ENCODE measurements around the gene BZW2. TPM values are rescaled to one million over a fixed set of nuclear protein-coding genes. Genes with fewer than 3 reads are reported as not detected.
A peak's percentile ranks its signal among the peaks of the same experiment; 100 is the strongest.

Gene BZW2
- polyA plus RNA-seq, 1 experiment, result 54.7 TPM

- DNase-seq (ENCODE audit: low read depth), result no peak
- H3K4me3 ChIP-seq (ENCODE audit: low read depth, low read length), result no peak overlapping the region
- POLR2A ChIA-PET, result no interaction called here
Observed at GRCh38 chr7:16743236-16743635, 97.3 kb downstream of the BZW2 start.

GRCh38 chr7:16744518-16745250 lies 98.7 kb downstream of the BZW2 start:
- H3K4me3 ChIP-seq (ENCODE audit: low read depth, low read length), result no peak overlapping the region
- no peak for DNase-seq (ENCODE audit: low read depth)
- no peak for TF ChIP-seq CTCF (IDR thresholded peaks at IDR 0.05; ENCODE audit: insufficient read depth, low read depth, low read length)
- CTCF ChIA-PET, result interaction anchor here (0.7 to 1.4 kb wide), 2 partner anchors 10 kb away, joined by 3 to 4 read pairs; no protein-coding TSS in a partner anchor
- POLR2A ChIA-PET, result no interaction called here
- H3K36me3 ChIP-seq (ENCODE audit: control insufficient read depth, insufficient read depth, low read length), result no peaks in the 10 kb centered on the region
- H3K27me3 ChIP-seq (ENCODE audit: control insufficient read depth, insufficient read depth, low read length), result no peaks in the 10 kb centered on the region

More at GRCh38 chr7:16743236-16743635, 97.3 kb downstream of the BZW2 start:
- CTCF ChIA-PET, result interaction anchor here (1.5 kb wide), 1 partner anchor 48 kb away, joined by 3 read pairs; no protein-coding TSS in a partner anchor
- Histone ChIP-seq H3K27me3 (ENCODE audit: control insufficient read depth, insufficient read depth, low read length) (no peaks in the 10 kb centered on the region), H3K36me3 (ENCODE audit: control insufficient read depth, insufficient read depth, low read length) (no peaks in the 10 kb centered on the region)
- no peak for TF ChIP-seq CTCF (IDR thresholded peaks at IDR 0.05; ENCODE audit: insufficient read depth, low read depth, low read length)

- TF ChIP-seq CTCF (IDR thresholded peaks at IDR 0.05; ENCODE audit: insufficient read depth, low read depth, low read length), result no peak
- H3K4me3 ChIP-seq (ENCODE audit: low read depth, low read length), result no peak overlapping the region
- DNase-seq (ENCODE audit: low read depth), result no peak
- H3K36me3 ChIP-seq (ENCODE audit: control insufficient read depth, insufficient read depth, low read length), result no peaks in the 10 kb centered on the region
- ChIA-PET POLR2A (no interaction called here), CTCF (interaction anchor here (0.7 kb wide), 1 partner anchor 11 kb away, joined by 4 read pairs; no protein-coding TSS in a partner anchor)
- H3K27me3 ChIP-seq (ENCODE audit: control insufficient read depth, insufficient read depth, low read length), result no peaks in the 10 kb centered on the region
Observed at GRCh38 chr7:16745645-16746044, 99.7 kb downstream of the BZW2 start.

GRCh38 chr7:16747102-16747501 lies 101.1 kb downstream of the BZW2 start:
- TF ChIP-seq CTCF (IDR thresholded peaks at IDR 0.05; ENCODE audit: insufficient read depth, low read depth, low read length), result no peak
- Histone ChIP-seq H3K4me3 (ENCODE audit: low read depth, low read length) (no peak overlapping the region), H3K36me3 (ENCODE audit: control insufficient read depth, insufficient read depth, low read length) (no peaks in the 10 kb centered on the region), H3K27me3 (ENCODE audit: control insufficient read depth, insufficient read depth, low read length) (no peaks in the 10 kb centered on the region)
- ChIA-PET POLR2A (no interaction called here), CTCF (interaction anchor here (0.7 kb wide), 1 partner anchor 138 kb away, joined by 3 read pairs; no protein-coding TSS in a partner anchor)
- no peak for DNase-seq (ENCODE audit: low read depth)

GRCh38 chr7:16753102-16753931 lies 107.3 kb downstream of the BZW2 start, which contains the start of gene TSPAN13:
Gene TSPAN13, plus strand, starts transcription at chr7:16753755. Its CDS starts 213 bp downstream, at chr7:16753968.
- Histone ChIP-seq H3K27me3 (ENCODE audit: control insufficient read depth, insufficient read depth, low read length) (no peaks in the 10 kb centered on the region), H3K4me3 (ENCODE audit: low read depth, low read length) (peak within 1 kb of the TSS; percentile 78), H3K36me3 (ENCODE audit: control insufficient read depth, insufficient read depth, low read length) (no peaks in the 10 kb centered on the region)
- POLR2A ChIA-PET, result no interaction called here
- TF ChIP-seq CTCF (IDR thresholded peaks at IDR 0.05; ENCODE audit: insufficient read depth, low read depth, low read length), result no peak
- no peak for DNase-seq (ENCODE audit: low read depth)
- CTCF ChIA-PET, result no interaction called here

Measured in BJ (cell line).